KOPT-K1 (cell line): Measurements from ENCODE around the gene JAKMIP1.

Experiments used
- H3K27ac ChIP-seq: fragments of 200-600 bp; sonication (generic); 2 replicates; pipeline ENCODE4 v1.5.1; 2016; ENCODE audit warnings: antibody characterized with exemption, mild to moderate bottlenecking, low read depth, low read length; ENCODE audit not compliant: poor library complexity, severe bottlenecking
- H3K36me3 ChIP-seq: fragments of 200-600 bp; sonication (generic); 2 replicates; pipeline ENCODE4 v1.5.1; 2017; ENCODE audit warnings: antibody characterized with exemption, mild to moderate bottlenecking, low read length, moderate library complexity; ENCODE audit not compliant: insufficient read depth
- H3K9me3 ChIP-seq: fragments of 200-600 bp; sonication (generic); 2 replicates; pipeline ENCODE4 v1.5.1; 2017; ENCODE audit warnings: antibody characterized with exemption, low read length, mild to moderate bottlenecking; ENCODE audit not compliant: insufficient read depth, poor library complexity, severe bottlenecking

The JAKMIP1 gene

DNA sequence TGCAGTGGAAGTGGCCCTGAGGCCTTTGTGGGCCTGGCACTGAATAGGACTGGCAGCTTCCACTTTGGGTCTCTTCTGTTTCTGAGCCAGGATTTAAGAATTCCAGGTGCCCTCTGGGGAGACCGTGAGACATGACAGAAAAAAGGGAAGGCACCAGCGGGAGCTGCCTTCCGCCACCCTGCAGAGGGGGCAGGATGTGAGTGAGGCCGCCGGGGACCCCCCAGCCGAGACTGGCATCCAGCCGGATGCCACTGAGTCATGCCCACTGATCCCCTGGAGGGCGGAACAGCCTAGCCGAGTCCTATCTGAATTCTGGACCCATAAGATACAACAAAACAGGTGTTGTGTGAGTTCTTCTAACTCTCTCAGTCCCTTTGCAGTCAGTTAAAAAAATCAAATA, 223.4 kb downstream of the JAKMIP1 start:
- no peaks in the 10 kb centered on the region for H3K9me3 ChIP-seq
- H3K27ac ChIP-seq = no peak overlapping the region
- no peaks in the 10 kb centered on the region for H3K36me3 ChIP-seq

- no peaks in the 10 kb centered on the region for H3K9me3 ChIP-seq
- no peak overlapping the region for H3K27ac ChIP-seq
- no peaks in the 10 kb centered on the region for H3K36me3 ChIP-seq
These were observed 223.9 kb downstream of the JAKMIP1 start for GRCh38 chr4:5976431-5976830.
